Psoas muscle (tissue), 8 donors: ENCODE data around the gene CORO2B. TPM values are rescaled to one million over a fixed set of nuclear protein-coding genes. Genes with fewer than 3 reads are reported as not detected.

Experiments
- ATAC-seq, 4 donors: fragments of 200-7000 bp; cut with Tn5 transposase; one replicate each; pipeline ENCODE4 v1.9.1; 2020; ENCODE audit warnings: moderate library complexity in 3 of 4, mild to moderate bottlenecking in 2 of 4
- DNase-seq, 2 donors: peaks; one replicate each; pipeline ENCODE4 v3.0.0-alpha.2; 2020
- H3K27ac ChIP-seq: fragments of 200-600 bp; one replicate; pipeline ENCODE4 v1.8.0; 2022
- H3K27me3 ChIP-seq, 3 donors: fragments of 200-600 bp in 1 of 3; one replicate each; pipeline versions ENCODE4 v1.6.1 to v1.8.0; 2013 to 2022; ENCODE audit warnings: low read length in 2 of 3, mild to moderate bottlenecking in 2 of 3, moderate library complexity in 1 of 3; ENCODE audit not compliant: insufficient read depth in 3 of 3
- H3K36me3 ChIP-seq, 2 donors: fragments of 200-600 bp in 1 of 2; one replicate each; pipeline versions ENCODE4 v1.6.1 to v1.8.0; 2013 to 2022; ENCODE audit warnings: low read depth in 1 of 2, mild to moderate bottlenecking in 1 of 2, moderate library complexity in 1 of 2; ENCODE audit not compliant: insufficient read depth in 1 of 2
- H3K4me1 ChIP-seq: fragments of 200-600 bp; one replicate; pipeline ENCODE4 v1.8.0; 2022
- H3K4me3 ChIP-seq: fragments of 200-600 bp; one replicate; pipeline ENCODE4 v1.8.0; 2022; ENCODE audit warnings: mild to moderate bottlenecking
- H3K9me3 ChIP-seq: fragments of 200-600 bp; one replicate; pipeline ENCODE4 v1.8.0; 2022
- CTCF ChIP-seq: fragments of 200-600 bp; IDR thresholded peaks from one replicate; pipeline ENCODE4 v1.8.0; 2022; ENCODE audit warnings: antibody characterized with exemption
- WGBS, 3 donors: extraction: QIAGEN DNeasy Blood & Tissue Kit; methylation state at CpG; one replicate each; pipeline versions ENCODE4 v1.1.6 to v1.1.7; 2013; 5-methylcytosine and 5-hydroxymethylcytosine counted together
- intact Hi-C, 2 donors: fragments of 100-400 bp; cut with DNase I; formaldehyde crosslinking; loops; one replicate each; pipeline versions ENCODE4 v1.11.0 to v1.14.2; 2022
- polyA plus RNA-seq, 3 donors: library from polyadenylated mRNA; stranded (reverse); fragments of 200-250 nt; gene quantifications; one replicate each; pipeline ENCODE4 v1.2.3, GENCODE V29; 2013
- total RNA-seq, 4 donors: library from RNA; stranded (reverse); fragmentation: NEBNext Ultra II Directional in 2 of 4; extraction: Animal tissue kit (Norgen Biotek cat#: 25700) in 2 of 4; gene quantifications; one replicate each; pipeline versions ENCODE4 v1.2.1 to v1.2.4, GENCODE V29; 2021 to 2023
- donor health status: healthy with polysubstance abuse.
- donor health status: DM: no; HTN: no; CAD: no; lungs with moderate emphysema.
- donor health status: Bipolar disorder and iron deficiency.
- donor health status: healthy.
- donor health status: DM: yes; HTN: yes; CAD: no.
- donor health status: DM: no; HTN: no; CAD: no.
- donor health status: DM: no; HTN: no; CAD: no.
- donor health status: DM: yes; HTN: yes; CAD: no.

The CORO2B gene
- total and polyA plus RNA-seq, 7 donors = 1.1 to 3.2 (median 2.0) TPM

DNA sequence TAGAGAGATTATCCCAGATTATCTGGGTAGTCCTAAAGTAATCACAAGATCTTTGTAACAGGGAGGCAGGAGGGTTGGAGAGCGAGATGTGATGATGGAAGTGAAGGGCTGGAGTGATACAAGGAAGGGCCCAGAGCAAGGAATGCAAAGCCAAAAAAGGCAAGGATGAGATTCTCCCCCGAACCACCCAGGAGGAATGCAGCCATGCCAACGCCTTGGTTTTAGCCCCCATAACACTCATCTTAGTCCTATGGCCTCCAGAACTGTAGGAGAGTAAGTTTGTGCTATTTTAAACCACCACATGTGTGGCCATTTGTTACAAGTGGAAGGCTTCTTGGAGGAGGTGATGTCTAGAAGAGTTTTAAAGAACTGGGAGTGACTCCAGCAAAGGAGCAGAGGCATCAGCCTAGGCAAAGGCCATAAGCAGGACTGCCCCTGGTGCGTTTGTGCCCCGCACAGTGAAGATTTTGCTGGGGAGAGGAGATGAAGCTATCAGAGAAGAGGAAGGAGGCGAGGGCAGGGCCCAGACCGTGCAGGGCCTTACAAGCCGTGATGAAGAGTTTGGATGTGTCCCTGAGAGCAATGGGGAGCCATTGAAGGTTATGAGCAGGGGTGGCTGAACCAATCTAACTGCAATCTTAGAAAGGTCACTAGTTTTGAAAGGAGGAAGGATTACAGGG lies 25.3 kb upstream of the CORO2B start:
- 69 to 77% (median 73%) methylated on average over 8 of the region's 8 CpGs for WGBS, 3 donors
- H3K4me1 ChIP-seq = no peaks in the 10 kb centered on the region
- H3K27ac ChIP-seq = no peak overlapping the region
- no peaks in the 10 kb centered on the region for H3K9me3 ChIP-seq
- no peak overlapping the region for H3K4me3 ChIP-seq
- intact Hi-C loops = loop anchor here in 1 of 2 donors (5.0 kb wide), 1 partner anchor 369 kb away; no protein-coding TSS in a partner anchor
- peaks cover 0 to 5% (median 0%) of the 10 kb centered on the region in 3 donors for H3K27me3 ChIP-seq
- no peak for TF ChIP-seq CTCF
- DNase-seq (no peak), ATAC-seq (no peak)
- no peaks in the 10 kb centered on the region for H3K36me3 ChIP-seq

DNA sequence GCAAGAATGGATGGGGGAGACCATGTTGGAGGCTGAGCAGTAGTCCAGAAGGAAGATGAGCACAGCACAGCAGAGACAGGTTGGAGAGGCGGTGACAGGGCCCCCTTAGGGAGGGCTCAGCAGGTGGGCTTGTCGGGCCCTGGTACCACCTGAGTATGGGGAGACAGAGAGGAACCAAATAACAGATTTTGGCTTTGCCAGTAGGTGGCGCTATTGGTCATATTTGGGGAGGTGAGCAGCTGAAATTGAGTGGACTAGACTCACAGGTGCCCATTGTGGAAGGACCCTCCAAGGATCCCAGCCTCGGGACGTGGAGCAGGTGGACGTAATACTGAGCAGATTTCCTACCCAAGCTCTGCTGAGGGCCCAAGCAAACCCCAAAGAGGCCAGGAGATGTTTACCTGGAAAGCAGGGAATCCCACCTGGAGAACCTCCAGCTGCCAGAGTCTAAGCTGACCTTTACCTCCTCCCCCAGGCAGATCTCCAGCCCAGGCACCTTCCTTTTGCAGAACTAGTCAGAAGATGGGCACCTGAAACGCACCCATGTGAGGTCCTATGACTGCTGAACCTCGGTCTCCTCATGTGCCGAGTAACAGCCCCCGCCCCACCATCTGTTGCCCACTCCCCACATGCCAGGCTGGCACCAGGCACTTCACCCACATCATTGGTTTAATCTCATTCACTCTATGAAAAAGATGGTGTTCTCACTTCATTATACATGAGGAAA lies 24.6 kb upstream of the CORO2B start:
- Histone ChIP-seq H3K4me1 (no peaks in the 10 kb centered on the region), H3K4me3 (no peak overlapping the region), H3K36me3 (no peaks in the 10 kb centered on the region), H3K9me3 (no peaks in the 10 kb centered on the region), H3K27me3 (peaks cover 0 to 5% (median 0%) of the 10 kb centered on the region in 3 donors), H3K27ac (no peak overlapping the region)
- intact Hi-C loops = loop anchor here in 1 of 2 donors (5.0 kb wide), 1 partner anchor 368 kb away; no protein-coding TSS in a partner anchor
- WGBS, 3 donors = 43 to 50% (median 46%) methylated on average over 10 of the region's 10 CpGs
- DNase-seq (no peak), ATAC-seq (peak in 3 of 4 donors; percentile 38 to 65 (median 54))
- peak; percentile 66 for TF ChIP-seq CTCF

- no peak for TF ChIP-seq CTCF
- H3K9me3 ChIP-seq = no peaks in the 10 kb centered on the region
- 77 to 83% (median 78%) methylated on average over 10 of the region's 10 CpGs for WGBS, 3 donors
- ATAC-seq (no peak), DNase-seq (no peak)
- H3K27me3 ChIP-seq = no peaks in the 10 kb centered on the region
- H3K36me3 ChIP-seq = no peaks in the 10 kb centered on the region
- no peak overlapping the region for H3K4me3 ChIP-seq
- no peak overlapping the region for H3K27ac ChIP-seq
- intact Hi-C loops = loop anchor here (5.0 kb wide), 5 partner anchors 117 to 367 kb away; no protein-coding TSS in a partner anchor
- no peaks in the 10 kb centered on the region for H3K4me1 ChIP-seq
Observed at GRCh38 chr15:68554721-68555678, 23.8 kb upstream of the CORO2B start.

DNA sequence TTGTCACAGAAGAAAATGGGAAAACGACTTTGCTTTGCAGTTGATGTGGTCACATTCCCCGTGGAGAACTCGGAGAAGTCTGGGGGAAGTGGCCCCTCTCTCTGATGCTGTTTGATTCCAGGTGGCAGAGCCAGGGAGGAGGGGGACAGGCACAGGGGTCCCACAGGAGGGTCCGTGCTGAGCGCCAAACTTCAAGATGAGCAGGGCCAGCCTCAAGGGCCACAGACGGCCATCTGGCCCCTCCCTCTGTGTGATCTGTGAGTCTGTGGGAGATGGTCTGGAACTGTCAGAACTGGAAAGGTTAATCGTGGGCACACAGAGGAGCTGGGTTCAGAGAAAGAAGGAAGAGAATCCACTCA lies 23.1 kb upstream of the CORO2B start:
- 84 to 91% (median 88%) methylated on average over 7 of the region's 7 CpGs for WGBS, 3 donors
- TF ChIP-seq CTCF = no peak
- DNase-seq = no peak
- ATAC-seq = no peak
- Histone ChIP-seq H3K4me3 (no peak overlapping the region), H3K27ac (no peak overlapping the region), H3K4me1 (no peaks in the 10 kb centered on the region), H3K9me3 (no peaks in the 10 kb centered on the region), H3K27me3 (no peaks in the 10 kb centered on the region), H3K36me3 (no peaks in the 10 kb centered on the region)
- intact Hi-C loops = loop anchor here (5.0 kb wide), 4 partner anchors 117 to 322 kb away; no protein-coding TSS in a partner anchor
